Sciatic nerve (tissue), 2 donors: ENCODE results near the gene TDRD3. TPM values are rescaled to one million over a fixed set of nuclear protein-coding genes. Genes with fewer than 3 reads are reported as not detected.

Source experiments
- ATAC-seq: fragments of 200-7000 bp; cut with Tn5 transposase; one replicate; pipeline ENCODE4 v1.9.1; 2020; ENCODE audit warnings: mild to moderate bottlenecking, moderate library complexity
- DNase-seq: peaks from one replicate; pipeline ENCODE4 v3.0.0-alpha.2; 2020; ENCODE audit warnings: low spot score
- intact Hi-C: fragments of 100-400 bp; cut with DNase I; formaldehyde crosslinking; loops from one replicate; pipeline ENCODE4 v1.14.2; 2022
- total RNA-seq: library from RNA; stranded (reverse); fragmentation: NEBNext Ultra II Directional; extraction: Animal tissue kit (Norgen Biotek cat#: 25700); gene quantifications from one replicate; pipeline ENCODE4 v1.2.1, GENCODE V29; 2021
- donor health status: DM: no; HTN: no; CAD: no.
- donor health status: DM: no; HTN: no; CAD: no.

Gene TDRD3
- total RNA-seq, 1 donor from 2014 or later, result 55.7 TPM

GRCh38 chr13:60431108-60431700, 34.2 kb downstream of the TDRD3 start:
- DNase-seq (no peak), ATAC-seq (peak; percentile 73)
- intact Hi-C loops, result no loop called here

- ATAC-seq (no peak), DNase-seq (no peak)
- intact Hi-C loops, result no loop called here
Observed at GRCh38 chr13:60433505-60433904, 36.5 kb downstream of the TDRD3 start.

GRCh38 chr13:60435762-60436374, 38.8 kb downstream of the TDRD3 start:
- intact Hi-C loops, result no loop called here
- ATAC-seq (no peak), DNase-seq (no peak)

- ATAC-seq (no peak), DNase-seq (no peak)
- intact Hi-C loops, result no loop called here
Observed at GRCh38 chr13:60439201-60439600, 42.2 kb downstream of the TDRD3 start.

- DNase-seq, result no peak
- intact Hi-C loops, result no loop called here
- no peak for ATAC-seq
Observed at GRCh38 chr13:60441761-60442160, 44.7 kb downstream of the TDRD3 start.

GRCh38 chr13:60448907-60449510, 52.0 kb downstream of the TDRD3 start:
- no peak for DNase-seq
- intact Hi-C loops, result no loop called here
- ATAC-seq, result peak; percentile 59

- intact Hi-C loops, result no loop called here
- DNase-seq (no peak), ATAC-seq (no peak)
Observed at GRCh38 chr13:60453490-60453889, 56.5 kb downstream of the TDRD3 start.

- intact Hi-C loops, result no loop called here
- no peak for DNase-seq
- ATAC-seq, result no peak
Observed at GRCh38 chr13:60454425-60454824, 57.4 kb downstream of the TDRD3 start.

GRCh38 chr13:60463787-60464186, 66.8 kb downstream of the TDRD3 start:
- DNase-seq, result no peak
- ATAC-seq, result no peak
- intact Hi-C loops, result no loop called here

- intact Hi-C loops, result no loop called here
- no peak for DNase-seq
- no peak for ATAC-seq
Observed at GRCh38 chr13:60467098-60467497, 70.1 kb downstream of the TDRD3 start.

- ATAC-seq (no peak), DNase-seq (no peak)
- intact Hi-C loops, result no loop called here
Observed at GRCh38 chr13:60479273-60479672, 82.3 kb downstream of the TDRD3 start.

- no peak for DNase-seq
Observed at GRCh38 chr13:60482012-60482411, 85.0 kb downstream of the TDRD3 start.

GRCh38 chr13:60484865-60485264, 87.8 kb downstream of the TDRD3 start:
- intact Hi-C loops, result no loop called here

More at GRCh38 chr13:60482012-60482411, 85.0 kb downstream of the TDRD3 start:
- no peak for ATAC-seq
- intact Hi-C loops, result no loop called here

GRCh38 chr13:60491531-60491930, 94.5 kb downstream of the TDRD3 start:
- DNase-seq (no peak), ATAC-seq (no peak)
- intact Hi-C loops, result no loop called here

More at GRCh38 chr13:60484865-60485264, 87.8 kb downstream of the TDRD3 start:
- DNase-seq (no peak), ATAC-seq (no peak)

- intact Hi-C loops, result no loop called here
- DNase-seq (no peak), ATAC-seq (no peak)
Observed at GRCh38 chr13:60492187-60492586, 95.2 kb downstream of the TDRD3 start.

GRCh38 chr13:60494296-60494695, 97.3 kb downstream of the TDRD3 start:
- ATAC-seq, result no peak
- intact Hi-C loops, result no loop called here
- no peak for DNase-seq

- ATAC-seq, result no peak
Observed at GRCh38 chr13:60501236-60501635, 104.2 kb downstream of the TDRD3 start.

GRCh38 chr13:60509601-60510386, 112.8 kb downstream of the TDRD3 start:
- DNase-seq (no peak), ATAC-seq (no peak)
- intact Hi-C loops, result no loop called here

More at GRCh38 chr13:60501236-60501635, 104.2 kb downstream of the TDRD3 start:
- no peak for DNase-seq
- intact Hi-C loops, result no loop called here

- intact Hi-C loops, result no loop called here
- DNase-seq (no peak), ATAC-seq (no peak)
Observed at GRCh38 chr13:60511637-60512036, 114.6 kb downstream of the TDRD3 start.

- no peak for ATAC-seq
- DNase-seq, result no peak
- intact Hi-C loops, result no loop called here
Observed at GRCh38 chr13:60514891-60515290, 117.9 kb downstream of the TDRD3 start.
